ENCODE data around the gene RNF225. TPM values are rescaled to one million over a fixed set of nuclear protein-coding genes. Genes with fewer than 3 reads are reported as not detected.
A peak's percentile ranks its signal among the peaks of the same experiment; 100 is the strongest.
"Not testable (repeated sequence)": the region's sequence is repeated elsewhere in the genome, so short reads cannot be mapped to it uniquely, and the experiment has no call there.

Gene RNF225
- total and polyA plus RNA-seq, 2 donors (not counting 3 experiments of a cell fraction or from before 2014, with no cell fraction given): 0.58 TPM; not detected in 1

- dilution Hi-C loops (cut with MboI; ENCODE audit: extremely low pct_ligation_motif_present, low sequenced_read_pairs): no loop called here
- peak overlapping the region; percentile 80 for H2AFZ ChIP-seq (ENCODE audit: low read depth, low read length)
- BruUV-seq (replicated peaks): TSS peak; percentile 89
These were observed 45.1 kb downstream of the RNF225 start for GRCh38 chr19:58440556-58440955.

GRCh38 chr19:58442986-58443385 lies 47.5 kb downstream of the RNF225 start:
- H3K27me3 ChIP-seq (ENCODE audit: control insufficient read depth in 2 of 2, insufficient read depth in 2 of 2, low read length in 2 of 2); DNase-seq (ENCODE audit: low read depth, low spot score); H3K9me3 ChIP-seq (replicated peaks; ENCODE audit: control insufficient read depth, insufficient read depth, low read length); H3K9ac ChIP-seq (replicated peaks; ENCODE audit: extremely low read depth, insufficient read depth, low read length); dilution Hi-C loops (cut with MboI; ENCODE audit: extremely low pct_ligation_motif_present, low sequenced_read_pairs); CTCF ChIA-PET; H3K9me1 ChIP-seq (replicated peaks; ENCODE audit: control insufficient read depth, extremely low read depth, insufficient read depth, low read length); H3K4me2 ChIP-seq (ENCODE audit: insufficient read depth, low read length); BruUV-seq (replicated peaks); H3K27ac ChIP-seq (ENCODE audit: insufficient read depth, low read depth, low read length); H3K4me3 ChIP-seq (replicated peaks in 1 of 3; ENCODE audit: insufficient read depth in 1 of 3, low read depth in 1 of 3, low read length in 3 of 3); H2AFZ ChIP-seq (ENCODE audit: low read depth, low read length); POLR2A ChIA-PET; H4K20me1 ChIP-seq (replicated peaks; ENCODE audit: control insufficient read depth, extremely low read depth, insufficient read depth, low read length); H3K36me3 ChIP-seq (ENCODE audit: control insufficient read depth in 2 of 2, extremely low read depth in 1 of 2, insufficient read depth in 2 of 2, low read length in 2 of 2); intact Hi-C loops (cut with micrococcal nuclease); FAIRE-seq; H3K79me2 ChIP-seq (ENCODE audit: control insufficient read depth, insufficient read depth, low read length); H3K4me1 ChIP-seq (ENCODE audit: control insufficient read depth, extremely low read depth, insufficient read depth, low read length): not testable (repeated sequence)

More at GRCh38 chr19:58440556-58440955, 45.1 kb downstream of the RNF225 start:
- ChIA-PET POLR2A (interaction anchor here (1.0 kb wide), 2 partner anchors 32 to 257 kb away, joined by 3 read pairs; partner anchors contain the start of genes ZNF274 and ZNF584), CTCF (interaction anchor here (1.0 kb wide), 2 partner anchors 10 to 11 kb away, joined by 3 read pairs; partner anchors contain the start of gene ZNF324B)
- Histone ChIP-seq H3K4me2 (ENCODE audit: insufficient read depth, low read length) (peak overlapping the region; percentile 27), H3K4me3 (replicated peaks in 1 of 3; ENCODE audit: insufficient read depth in 1 of 3, low read depth in 1 of 3, low read length in 3 of 3) (peak overlapping the region; percentile 0 to 58 (median 45)), H3K36me3 (ENCODE audit: control insufficient read depth in 2 of 2, extremely low read depth in 1 of 2, insufficient read depth in 2 of 2, low read length in 2 of 2) (peaks cover 3 to 5% of the 10 kb centered on the region in 2 experiments), H4K20me1 (replicated peaks; ENCODE audit: control insufficient read depth, extremely low read depth, insufficient read depth, low read length) (no peaks in the 10 kb centered on the region), H3K9me1 (replicated peaks; ENCODE audit: control insufficient read depth, extremely low read depth, insufficient read depth, low read length) (no peaks in the 10 kb centered on the region), H3K79me2 (ENCODE audit: control insufficient read depth, insufficient read depth, low read length) (no peaks in the 10 kb centered on the region), H3K9me3 (replicated peaks; ENCODE audit: control insufficient read depth, insufficient read depth, low read length) (no peaks in the 10 kb centered on the region), H3K4me1 (ENCODE audit: control insufficient read depth, extremely low read depth, insufficient read depth, low read length) (peaks cover 7% of the 10 kb centered on the region), H3K9ac (replicated peaks; ENCODE audit: extremely low read depth, insufficient read depth, low read length) (no peak overlapping the region), H3K27ac (ENCODE audit: insufficient read depth, low read depth, low read length) (no peak overlapping the region), H3K27me3 (ENCODE audit: control insufficient read depth in 2 of 2, insufficient read depth in 2 of 2, low read length in 2 of 2) (peaks cover 0 to 2% of the 10 kb centered on the region in 2 experiments)
- DNase-seq (ENCODE audit: low read depth, low spot score) (no peak), FAIRE-seq (no peak)
- TF ChIP-seq FOS (IDR thresholded peaks at IDR 0.05; ENCODE audit: borderline replicate concordance, insufficient read depth, low read length) (no peak), MYC (IDR thresholded peaks at IDR 0.05; ENCODE audit: low read depth, low read length) (no peak), MAX (IDR thresholded peaks at IDR 0.05; ENCODE audit: insufficient read depth, insufficient read length) (no peak), POLR2A (IDR thresholded peaks at IDR 0.05; ENCODE audit: low read depth, low read length) (no peak), POLR2AphosphoS5 (IDR thresholded peaks at IDR 0.05; ENCODE audit: insufficient read depth, low read depth, low read length) (no peak)
- intact Hi-C loops (cut with micrococcal nuclease): loop anchor here (1.0 to 2.0 kb wide), 3 partner anchors 11 to 114 kb away; partner anchors contain the start of genes ZNF324B, ZNF584 and ZSCAN22

Small RNA genes lying within 50 kb of the gene (microRNA-seq; reads per million reads assigned to microRNA genes)
- gene MIR4754 (ENCODE audit: borderline number of aligned reads, borderline replicate concordance): not detected

Small RNA genes lying within 50 kb of the gene (small RNA-seq; reads per million reads assigned to genes)
- gene MIR4754 (ENCODE audit: insufficient read depth, insufficient read length, low read depth, low replicate concordance) (not detected), gene RNA5SP473 (ENCODE audit: insufficient read depth, insufficient read length, low read depth, low replicate concordance) (not detected)

Other genes starting within 250 kb of the RNF225 start
- 4.9 and 5.3 TPM in 2 replicates for gene ZNF329, start 244.9 kb upstream of the RNF225 start, total RNA-seq
- gene ZNF329, start 244.9 kb upstream of the RNF225 start, polyA plus RNA-seq: 2.7 and 3.0 TPM in 2 replicates
- gene ZNF274, start 212.6 kb upstream of the RNF225 start, total RNA-seq: 18.3 and 18.8 TPM in 2 replicates
- 9.1 and 10.1 TPM in 2 replicates for gene ZNF274, start 212.6 kb upstream of the RNF225 start, polyA plus RNA-seq
- gene ZNF544, start 166.7 kb upstream of the RNF225 start, total RNA-seq: 39.3 and 45.4 TPM in 2 replicates
- 33.4 and 36.1 TPM in 2 replicates for gene ZNF544, start 166.7 kb upstream of the RNF225 start, polyA plus RNA-seq
- 6.3 and 6.8 TPM in 2 replicates for gene ZNF8, start 116.7 kb upstream of the RNF225 start, total RNA-seq
- gene ZNF8, start 116.7 kb upstream of the RNF225 start, polyA plus RNA-seq: 3.7 and 4.0 TPM in 2 replicates
- 25.8 and 28.4 TPM in 2 replicates for gene ERVK3-1, start 90.3 kb upstream of the RNF225 start, total RNA-seq
- gene ERVK3-1, start 90.3 kb upstream of the RNF225 start, polyA plus RNA-seq: 25.9 and 29.3 TPM in 2 replicates
- gene ZSCAN22, start 68.7 kb upstream of the RNF225 start, total RNA-seq: 3.6 and 3.7 TPM in 2 replicates
- 3.6 and 3.9 TPM in 2 replicates for gene ZSCAN22, start 68.7 kb upstream of the RNF225 start, polyA plus RNA-seq
- gene A1BG, start 42.2 kb upstream of the RNF225 start, total RNA-seq: 0.85 and 2.3 TPM in 2 replicates
- gene A1BG, start 42.2 kb upstream of the RNF225 start, polyA plus RNA-seq: 3.7 and 6.2 TPM in 2 replicates
- gene ZNF497, start 32.9 kb upstream of the RNF225 start, total RNA-seq: 0.42 and 1.3 TPM in 2 replicates
- gene ZNF497, start 32.9 kb upstream of the RNF225 start, polyA plus RNA-seq: 0.40 and 0.62 TPM in 2 replicates
- gene ZNF837, start 14.6 kb upstream of the RNF225 start, total RNA-seq: 1.4 and 1.7 TPM in 2 replicates
- gene ZNF837, start 14.6 kb upstream of the RNF225 start, polyA plus RNA-seq: 1.6 and 2.8 TPM in 2 replicates
- gene RPS5, start 8.4 kb upstream of the RNF225 start, total RNA-seq: 945 and 993 TPM in 2 replicates
- gene RPS5, start 8.4 kb upstream of the RNF225 start, polyA plus RNA-seq: 3,430 and 4,008 TPM in 2 replicates
- 12.4 and 12.6 TPM in 2 replicates for gene ZNF584, start 13.0 kb downstream of the RNF225 start, total RNA-seq
- 5.9 and 6.1 TPM in 2 replicates for gene ZNF584, start 13.0 kb downstream of the RNF225 start, polyA plus RNA-seq
- gene ZNF132, start 44.5 kb downstream of the RNF225 start, total RNA-seq: 4.1 and 4.2 TPM in 2 replicates
- 0.54 and 0.62 TPM in 2 replicates for gene ZNF132, start 44.5 kb downstream of the RNF225 start, polyA plus RNA-seq
- 6.3 and 6.9 TPM in 2 replicates for gene ZNF324B, start 56.0 kb downstream of the RNF225 start, total RNA-seq
- 3.4 and 3.5 TPM in 2 replicates for gene ZNF324B, start 56.0 kb downstream of the RNF225 start, polyA plus RNA-seq
- gene ZNF324, start 71.4 kb downstream of the RNF225 start, total RNA-seq: 7.1 and 8.7 TPM in 2 replicates
- gene ZNF324, start 71.4 kb downstream of the RNF225 start, polyA plus RNA-seq: 6.4 and 8.8 TPM in 2 replicates
- 6.6 and 7.0 TPM in 2 replicates for gene ZNF446, start 80.7 kb downstream of the RNF225 start, total RNA-seq
- 8.3 and 11.2 TPM in 2 replicates for gene ZNF446, start 80.7 kb downstream of the RNF225 start, polyA plus RNA-seq
- gene SLC27A5, start 116.3 kb downstream of the RNF225 start, total RNA-seq: 6.1 and 7.1 TPM in 2 replicates
- 12.1 and 16.0 TPM in 2 replicates for gene SLC27A5, start 116.3 kb downstream of the RNF225 start, polyA plus RNA-seq
- 21.8 TPM in 2 replicates for gene ZBTB45, start 124.2 kb downstream of the RNF225 start, total RNA-seq
- gene ZBTB45, start 124.2 kb downstream of the RNF225 start, polyA plus RNA-seq: 17.8 and 25.3 TPM in 2 replicates
- gene TRIM28, start 148.4 kb downstream of the RNF225 start, total RNA-seq: 377 and 429 TPM in 2 replicates
- 521 and 593 TPM in 2 replicates for gene TRIM28, start 148.4 kb downstream of the RNF225 start, polyA plus RNA-seq
- 96.8 and 105 TPM in 2 replicates for gene CHMP2A, start 159.4 kb downstream of the RNF225 start, total RNA-seq
- 126 and 150 TPM in 2 replicates for gene CHMP2A, start 159.4 kb downstream of the RNF225 start, polyA plus RNA-seq
- gene UBE2M, start 163.0 kb downstream of the RNF225 start, total RNA-seq: 102 and 106 TPM in 2 replicates
- gene UBE2M, start 163.0 kb downstream of the RNF225 start, polyA plus RNA-seq: 86.6 and 87.8 TPM in 2 replicates
- gene MZF1, start 177.7 kb downstream of the RNF225 start, total RNA-seq: 18.8 and 26.4 TPM in 2 replicates
- 30.8 and 39.1 TPM in 2 replicates for gene MZF1, start 177.7 kb downstream of the RNF225 start, polyA plus RNA-seq

Data from endothelial cell of umbilical vein (primary cell).